CD4-positive, alpha-beta memory T cell (primary cell): ENCODE results near the gene FDX1. TPM values are rescaled to one million over a fixed set of nuclear protein-coding genes. Genes with fewer than 3 reads are reported as not detected.

Source experiments
- CTCF ChIA-PET: fragments of 350-600 bp; sonication (Branson Sonifier 250); formaldehyde crosslinking; loops from one replicate; lab custom pipeline; 2021; ENCODE audit warnings: inconsistent platforms; ENCODE audit not compliant: partially characterized antibody; lab: Charles Lee
- POLR2A ChIA-PET: fragments of 350-600 bp; sonication (Branson Sonifier 250); formaldehyde crosslinking; loops from one replicate; lab custom pipeline; 2021; ENCODE audit not compliant: partially characterized antibody; lab: Charles Lee
- DNase-seq, 5 donors: peaks; one replicate each; pipeline versions ENCODE4 v3.0.0 to v3.0.0-alpha.2; 2020 to 2022; ENCODE audit warnings: mixed read lengths in 1 of 5
- H3K27ac ChIP-seq: one replicate; pipeline ENCODE4 v1.7.0; 2013; ENCODE audit warnings: low read depth, low read length
- H3K27me3 ChIP-seq: 2 replicates; pipeline ENCODE4 v1.7.0; 2013; ENCODE audit warnings: mild to moderate bottlenecking, low read length, moderate library complexity; ENCODE audit not compliant: insufficient read depth
- H3K36me3 ChIP-seq: 2 replicates; pipeline ENCODE4 v1.7.0; 2013; ENCODE audit warnings: mild to moderate bottlenecking, low read length, moderate library complexity; ENCODE audit not compliant: insufficient read depth
- H3K4me1 ChIP-seq: 2 replicates; pipeline ENCODE4 v1.7.0; 2013; ENCODE audit warnings: mild to moderate bottlenecking, low read length, moderate library complexity; ENCODE audit not compliant: insufficient read depth
- H3K4me3 ChIP-seq, 2 donors: one replicate each; pipeline ENCODE4 v1.7.0; 2013; ENCODE audit warnings: low read length in 2 of 2, mild to moderate bottlenecking in 1 of 2
- H3K9me3 ChIP-seq, 2 donors: one replicate each; pipeline ENCODE4 v1.7.0; 2013; ENCODE audit warnings: low read length in 2 of 2, control low read depth in 1 of 2; ENCODE audit not compliant: control insufficient read depth in 1 of 2
- H3K27ac Mint-ChIP-seq, 7 donors: one replicate each; pipeline ENCODE4 v1.8.0; 2020 to 2021; ENCODE audit warnings: mixed read lengths in 7 of 7, mild to moderate bottlenecking in 6 of 7, inconsistent platforms in 3 of 7, moderate library complexity in 3 of 7
- H3K27me3 Mint-ChIP-seq, 2 donors: one replicate each; pipeline ENCODE4 v1.8.0; 2020 to 2021; ENCODE audit warnings: mixed read lengths in 2 of 2
- H3K36me3 Mint-ChIP-seq, 2 donors: one replicate each; pipeline ENCODE4 v1.8.0; 2020 to 2021; ENCODE audit warnings: mixed read lengths in 2 of 2, inconsistent platforms in 1 of 2, mild to moderate bottlenecking in 1 of 2
- H3K4me1 Mint-ChIP-seq, 4 donors: one replicate each; pipeline ENCODE4 v1.8.0; 2020 to 2021; ENCODE audit warnings: mixed read lengths in 4 of 4, mild to moderate bottlenecking in 1 of 4
- H3K4me3 Mint-ChIP-seq, 8 donors: one replicate each; pipeline ENCODE4 v1.8.0; 2020 to 2021; ENCODE audit warnings: mixed read lengths in 8 of 8, mild to moderate bottlenecking in 7 of 8, moderate library complexity in 6 of 8, inconsistent platforms in 3 of 8
- H3K9me3 Mint-ChIP-seq, 8 donors: one replicate each; pipeline ENCODE4 v1.8.0; 2020 to 2021; ENCODE audit warnings: mixed read lengths in 8 of 8, mild to moderate bottlenecking in 5 of 8, inconsistent platforms in 3 of 8, moderate library complexity in 1 of 8
- intact Hi-C: fragments of 100-400 bp; cut with micrococcal nuclease; formaldehyde crosslinking; loops from one replicate; pipeline ENCODE4 v1.15.1; 2023
- polyA plus RNA-seq, 2 donors: library from polyadenylated mRNA; unstranded; fragments of 300-500 nt; fragmentation: Illumina TruSeq; gene quantifications; one replicate each; pipeline ENCODE4 v1.2.3, GENCODE V29; 2021
- total RNA-seq, 2 experiments: library from RNA; stranded (reverse); gene quantifications; one replicate each; pipeline ENCODE4 v1.2.3, GENCODE V29; 2021

Gene FDX1
- total and polyA plus RNA-seq, 4 experiments from 2014 or later: 10.7 to 25.5 (median 16.2) TPM

DNA sequence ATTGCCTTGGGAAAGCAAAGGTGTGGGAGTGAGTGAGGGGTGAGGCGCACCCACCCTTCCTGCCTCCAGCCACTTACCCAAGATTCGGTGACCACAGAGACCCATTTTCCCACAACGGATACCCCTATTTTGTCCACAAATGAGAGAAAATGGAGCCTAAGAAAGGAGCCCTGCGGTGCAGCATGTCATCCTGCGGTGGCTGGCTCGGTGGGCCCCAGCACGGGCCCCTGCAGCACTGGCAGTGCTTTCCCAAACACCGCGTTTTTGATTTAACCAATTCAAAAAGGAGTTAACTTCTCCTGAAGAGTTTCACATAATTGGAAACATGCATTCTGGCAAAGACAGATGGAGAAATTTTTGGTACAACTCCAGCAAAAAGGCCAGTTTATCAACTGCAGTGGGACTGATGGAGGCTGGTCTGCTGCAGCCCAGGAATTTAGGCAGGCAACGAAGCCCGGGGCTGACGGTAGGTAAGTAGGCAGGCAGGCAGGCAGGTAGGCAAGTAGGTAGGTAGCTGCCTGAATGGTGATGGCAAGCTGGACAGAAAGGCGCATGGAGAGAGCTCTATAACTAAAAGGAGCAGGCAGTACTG lies 84.2 kb downstream of the FDX1 start:
- Mint-ChIP-seq H3K36me3 (no peaks in the 10 kb centered on the region), H3K9me3 (peaks cover 0 to 8% (median 2%) of the 10 kb centered on the region in 8 donors), H3K4me1 (no peaks in the 10 kb centered on the region), H3K27ac (no peak overlapping the region), H3K27me3 (peaks cover 2 to 6% of the 10 kb centered on the region in 2 donors), H3K4me3 (no peak overlapping the region)
- Histone ChIP-seq H3K9me3 (no peaks in the 10 kb centered on the region), H3K27ac (no peak overlapping the region), H3K4me1 (no peaks in the 10 kb centered on the region), H3K4me3 (no peak overlapping the region), H3K27me3 (no peaks in the 10 kb centered on the region), H3K36me3 (no peaks in the 10 kb centered on the region)
- no peak for DNase-seq
- ChIA-PET CTCF (interaction anchor here (0.8 kb wide), 1 partner anchor 13 kb away, joined by 3 read pairs; no protein-coding TSS in a partner anchor), POLR2A (no interaction called here)
- intact Hi-C loops: no loop called here

Other genes starting within 250 kb of the FDX1 start
- 10 to 100 TPM; 22.4 to 26.5 TPM for gene RDX, start 133.3 kb upstream of the FDX1 start, total RNA-seq
- gene RDX, start 133.3 kb upstream of the FDX1 start, polyA plus RNA-seq: 10 to 100 TPM; 14.3 to 18.7 TPM